ENCODE measurements around the gene GNB4.

GNB4 gene

GRCh38 chr3:179348325-179349013 lies 102.8 kb downstream of the GNB4 start:
- DNase-seq: no peak

GRCh38 chr3:179347345-179348194 lies 103.7 kb downstream of the GNB4 start, which contains the start of gene MFN1:
Gene MFN1 (plus strand): TSS chr3:179347709. CDS start chr3:179348852, 1,143 bp downstream.
- DNase-seq: peak; percentile 92

Data from stimulated activated CD4-positive, alpha-beta T cell treated with anti-CD3 and anti-CD28 coated beads, Interleukin-1b, Interleukin-23, amount 100 ng/mL, for 48 hours (primary cell).